Stimulated activated memory B cell treated with anti-CD40 and anti-IgM and Interleukin-4, amounts not matched to agents 10 μg/mL and 1 μg/mL and 100 μg/mL, for 72 hours (primary cell): ENCODE data around the gene MTHFD2L.
"Not testable (repeated sequence)": the region's sequence is repeated elsewhere in the genome, so short reads cannot be mapped to it uniquely, and the experiment has no call there.

Experiments used
- ATAC-seq: fragments of 150-1000 bp; cut with Tn5 transposase; 2 replicates; pipeline ENCODE4 v1.10.0; 2021
- H3K27ac Mint-ChIP-seq: one replicate; pipeline ENCODE4 v1.8.0; 2022; ENCODE audit warnings: mild to moderate bottlenecking, mixed read lengths
- H3K27me3 Mint-ChIP-seq: one replicate; pipeline ENCODE4 v1.8.0; 2022; ENCODE audit warnings: mixed read lengths
- H3K36me3 Mint-ChIP-seq: one replicate; pipeline ENCODE4 v1.8.0; 2022; ENCODE audit warnings: mixed read lengths
- H3K4me1 Mint-ChIP-seq: one replicate; pipeline ENCODE4 v1.8.0; 2022; ENCODE audit warnings: mixed read lengths
- H3K4me3 Mint-ChIP-seq: one replicate; pipeline ENCODE4 v1.8.0; 2022; ENCODE audit warnings: mild to moderate bottlenecking, moderate library complexity, mixed read lengths
- H3K9me3 Mint-ChIP-seq: one replicate; pipeline ENCODE4 v1.8.0; 2022; ENCODE audit warnings: mixed read lengths

The MTHFD2L gene

GRCh38 chr4:74190919-74191397 lies 33.0 kb downstream of the MTHFD2L start:
- no peaks in the 10 kb centered on the region for H3K36me3 Mint-ChIP-seq
- H3K4me1 Mint-ChIP-seq: no peaks in the 10 kb centered on the region
- no peak for ATAC-seq
- H3K9me3 Mint-ChIP-seq: no peaks in the 10 kb centered on the region
- H3K4me3 Mint-ChIP-seq: no peak overlapping the region
- no peak overlapping the region for H3K27ac Mint-ChIP-seq
- no peaks in the 10 kb centered on the region for H3K27me3 Mint-ChIP-seq

- no peak for ATAC-seq
- Mint-ChIP-seq H3K4me1 (no peaks in the 10 kb centered on the region), H3K4me3 (no peak overlapping the region), H3K9me3 (no peaks in the 10 kb centered on the region), H3K27me3 (no peaks in the 10 kb centered on the region), H3K36me3 (peaks cover 10% of the 10 kb centered on the region), H3K27ac (no peak overlapping the region)
Measured at GRCh38 chr4:74197080-74197479, 39.2 kb downstream of the MTHFD2L start.

- Mint-ChIP-seq H3K9me3 (no peaks in the 10 kb centered on the region), H3K4me1 (peaks cover 19% of the 10 kb centered on the region), H3K36me3 (peaks cover 24% of the 10 kb centered on the region), H3K27ac (no peak overlapping the region), H3K27me3 (no peaks in the 10 kb centered on the region), H3K4me3 (no peak overlapping the region)
- no peak for ATAC-seq
Measured at GRCh38 chr4:74202062-74202586, 44.2 kb downstream of the MTHFD2L start.

- no peak for ATAC-seq
- Mint-ChIP-seq H3K9me3 (no peaks in the 10 kb centered on the region), H3K27me3 (no peaks in the 10 kb centered on the region), H3K36me3 (peaks cover 24% of the 10 kb centered on the region), H3K27ac (no peak overlapping the region), H3K4me1 (peaks cover 24% of the 10 kb centered on the region), H3K4me3 (no peak overlapping the region)
Measured at GRCh38 chr4:74203467-74203866, 45.5 kb downstream of the MTHFD2L start.

- no peaks in the 10 kb centered on the region for H3K27me3 Mint-ChIP-seq
- ATAC-seq: no peak
- peaks cover 2% of the 10 kb centered on the region for H3K9me3 Mint-ChIP-seq
- peak overlapping the region; percentile 99 for H3K27ac Mint-ChIP-seq
- no peak overlapping the region for H3K4me3 Mint-ChIP-seq
- H3K4me1 Mint-ChIP-seq: peaks cover 24% of the 10 kb centered on the region
- peaks cover 20% of the 10 kb centered on the region for H3K36me3 Mint-ChIP-seq
Measured at GRCh38 chr4:74205046-74205445, 47.1 kb downstream of the MTHFD2L start.

GRCh38 chr4:74205559-74205958 lies 47.6 kb downstream of the MTHFD2L start:
- H3K4me1 Mint-ChIP-seq: peaks cover 24% of the 10 kb centered on the region
- peak overlapping the region; percentile 81 for H3K4me3 Mint-ChIP-seq
- H3K9me3 Mint-ChIP-seq: peaks cover 2% of the 10 kb centered on the region
- ATAC-seq: no peak
- peak overlapping the region; percentile 99 for H3K27ac Mint-ChIP-seq
- H3K36me3 Mint-ChIP-seq: peaks cover 20% of the 10 kb centered on the region
- no peaks in the 10 kb centered on the region for H3K27me3 Mint-ChIP-seq

- H3K27me3 Mint-ChIP-seq: no peaks in the 10 kb centered on the region
- peak overlapping the region; percentile 81 for H3K4me3 Mint-ChIP-seq
- ATAC-seq: peak; percentile 71
- H3K36me3 Mint-ChIP-seq: peaks cover 27% of the 10 kb centered on the region
- peak overlapping the region; percentile 99 for H3K27ac Mint-ChIP-seq
- peaks cover 30% of the 10 kb centered on the region for H3K4me1 Mint-ChIP-seq
- H3K9me3 Mint-ChIP-seq: peaks cover 3% of the 10 kb centered on the region
Measured at GRCh38 chr4:74206088-74206825, 48.3 kb downstream of the MTHFD2L start.

GRCh38 chr4:74214457-74215159 lies 56.7 kb downstream of the MTHFD2L start:
- not testable (repeated sequence) for H3K4me3 Mint-ChIP-seq, ATAC-seq
- H3K9me3 Mint-ChIP-seq: peaks cover 11% of the 10 kb centered on the region

GRCh38 chr4:74215236-74215635 lies 57.3 kb downstream of the MTHFD2L start:
- H3K9me3 Mint-ChIP-seq: peaks cover 11% of the 10 kb centered on the region
- H3K36me3 Mint-ChIP-seq: peaks cover 36% of the 10 kb centered on the region
- H3K27ac Mint-ChIP-seq, ATAC-seq, H3K27me3 Mint-ChIP-seq, H3K4me3 Mint-ChIP-seq: not testable (repeated sequence)
- H3K4me1 Mint-ChIP-seq: peaks cover 22% of the 10 kb centered on the region

More at GRCh38 chr4:74214457-74215159, 56.7 kb downstream of the MTHFD2L start:
- Mint-ChIP-seq H3K36me3 (peaks cover 36% of the 10 kb centered on the region), H3K4me1 (peaks cover 16% of the 10 kb centered on the region)
- H3K27me3 Mint-ChIP-seq, H3K27ac Mint-ChIP-seq: not testable (repeated sequence)

GRCh38 chr4:74217365-74217764 lies 59.4 kb downstream of the MTHFD2L start:
- H3K27ac Mint-ChIP-seq: no peak overlapping the region
- H3K4me1 Mint-ChIP-seq: peaks cover 12% of the 10 kb centered on the region

GRCh38 chr4:74218201-74218600 lies 60.3 kb downstream of the MTHFD2L start:
- Mint-ChIP-seq H3K36me3 (peaks cover 9% of the 10 kb centered on the region), H3K9me3 (peaks cover 3% of the 10 kb centered on the region), H3K4me1 (peaks cover 12% of the 10 kb centered on the region), H3K27me3 (no peaks in the 10 kb centered on the region), H3K27ac (no peak overlapping the region), H3K4me3 (no peak overlapping the region)
- no peak for ATAC-seq

More at GRCh38 chr4:74217365-74217764, 59.4 kb downstream of the MTHFD2L start:
- ATAC-seq: no peak
- Mint-ChIP-seq H3K9me3 (peaks cover 3% of the 10 kb centered on the region), H3K27me3 (no peaks in the 10 kb centered on the region), H3K4me3 (no peak overlapping the region), H3K36me3 (peaks cover 17% of the 10 kb centered on the region)

- H3K9me3 Mint-ChIP-seq: peaks cover 3% of the 10 kb centered on the region
- H3K36me3 Mint-ChIP-seq: no peaks in the 10 kb centered on the region
- H3K27ac Mint-ChIP-seq: no peak overlapping the region
- ATAC-seq: no peak
- peaks cover 12% of the 10 kb centered on the region for H3K4me1 Mint-ChIP-seq
- H3K4me3 Mint-ChIP-seq: no peak overlapping the region
- no peaks in the 10 kb centered on the region for H3K27me3 Mint-ChIP-seq
Measured at GRCh38 chr4:74219240-74219639, 61.3 kb downstream of the MTHFD2L start.

- Mint-ChIP-seq H3K36me3 (peaks cover 17% of the 10 kb centered on the region), H3K9me3 (peaks cover 3% of the 10 kb centered on the region), H3K4me1 (peaks cover 12% of the 10 kb centered on the region), H3K27me3 (no peaks in the 10 kb centered on the region), H3K27ac (no peak overlapping the region), H3K4me3 (no peak overlapping the region)
- no peak for ATAC-seq
Measured at GRCh38 chr4:74223098-74223497, 65.2 kb downstream of the MTHFD2L start.

- no peak overlapping the region for H3K4me3 Mint-ChIP-seq
- H3K9me3 Mint-ChIP-seq: peaks cover 3% of the 10 kb centered on the region
- H3K27me3 Mint-ChIP-seq: no peaks in the 10 kb centered on the region
- ATAC-seq: no peak
- H3K27ac Mint-ChIP-seq: no peak overlapping the region
- H3K36me3 Mint-ChIP-seq: peaks cover 17% of the 10 kb centered on the region
- H3K4me1 Mint-ChIP-seq: peaks cover 12% of the 10 kb centered on the region
Measured at GRCh38 chr4:74223801-74224200, 65.9 kb downstream of the MTHFD2L start.
